ENCODE data around the gene STARD6. TPM values are rescaled to one million over a fixed set of nuclear protein-coding genes. Genes with fewer than 3 reads are reported as not detected.
"Not testable (repeated sequence)": the region's sequence is repeated elsewhere in the genome, so short reads cannot be mapped to it uniquely, and the experiment has no call there.

STARD6 gene
- total RNA-seq, 1 donor from 2014 or later = not detected

- no peak for TF ChIP-seq CTCF (IDR thresholded peaks at IDR 0.05; ENCODE audit: insufficient read depth, low read length, severe bottlenecking)
- DNase-seq (ENCODE audit: low read depth) = no peak
- no peaks in the 10 kb centered on the region for H3K36me3 ChIP-seq (ENCODE audit: control insufficient read depth, insufficient read depth, low read length)
- H3K27me3 ChIP-seq (ENCODE audit: control insufficient read depth, insufficient read depth, low read length) = no peaks in the 10 kb centered on the region
- no peak for FAIRE-seq
- H3K4me3 ChIP-seq (ENCODE audit: low read depth, low read length) = no peak overlapping the region
Measured at GRCh38 chr18:54390838-54391237, 33.2 kb upstream of the STARD6 start.

- FAIRE-seq = no peak
- Histone ChIP-seq H3K36me3 (ENCODE audit: control insufficient read depth, insufficient read depth, low read length) (no peaks in the 10 kb centered on the region), H3K27me3 (ENCODE audit: control insufficient read depth, insufficient read depth, low read length) (no peaks in the 10 kb centered on the region), H3K4me3 (ENCODE audit: low read depth, low read length) (no peak overlapping the region)
- DNase-seq (ENCODE audit: low read depth) = peak; percentile 17
- no peak for TF ChIP-seq CTCF (IDR thresholded peaks at IDR 0.05; ENCODE audit: insufficient read depth, low read length, severe bottlenecking)
Measured at GRCh38 chr18:54389143-54389505, 31.5 kb upstream of the STARD6 start.

- no peak for TF ChIP-seq CTCF (IDR thresholded peaks at IDR 0.05; ENCODE audit: insufficient read depth, low read length, severe bottlenecking)
- H3K27me3 ChIP-seq (ENCODE audit: control insufficient read depth, insufficient read depth, low read length) = no peaks in the 10 kb centered on the region
- H3K36me3 ChIP-seq (ENCODE audit: control insufficient read depth, insufficient read depth, low read length) = no peaks in the 10 kb centered on the region
- no peak overlapping the region for H3K4me3 ChIP-seq (ENCODE audit: low read depth, low read length)
- DNase-seq (ENCODE audit: low read depth) (peak; percentile 85), FAIRE-seq (peak; percentile 50)
Measured at GRCh38 chr18:54388203-54389142, 30.8 kb upstream of the STARD6 start.

- DNase-seq (ENCODE audit: low read depth) = peak; percentile 15
- H3K27me3 ChIP-seq (ENCODE audit: control insufficient read depth, insufficient read depth, low read length) = no peaks in the 10 kb centered on the region
- FAIRE-seq = no peak
- TF ChIP-seq CTCF (IDR thresholded peaks at IDR 0.05; ENCODE audit: insufficient read depth, low read length, severe bottlenecking) = no peak
- H3K36me3 ChIP-seq (ENCODE audit: control insufficient read depth, insufficient read depth, low read length) = no peaks in the 10 kb centered on the region
- H3K4me3 ChIP-seq (ENCODE audit: low read depth, low read length) = no peak overlapping the region
Measured at GRCh38 chr18:54387631-54388030, 30.0 kb upstream of the STARD6 start.

- not testable (repeated sequence) for H3K4me3 ChIP-seq (ENCODE audit: low read depth, low read length); FAIRE-seq; H3K36me3 ChIP-seq (ENCODE audit: control insufficient read depth, insufficient read depth, low read length); DNase-seq (ENCODE audit: low read depth); H3K27me3 ChIP-seq (ENCODE audit: control insufficient read depth, insufficient read depth, low read length)
Measured at GRCh38 chr18:54386800-54387495, 29.3 kb upstream of the STARD6 start.

GRCh38 chr18:54386043-54386442, 28.4 kb upstream of the STARD6 start:
- TF ChIP-seq CTCF (IDR thresholded peaks at IDR 0.05; ENCODE audit: insufficient read depth, low read length, severe bottlenecking) = no peak
- FAIRE-seq = no peak

More at GRCh38 chr18:54386043-54386442, 28.4 kb upstream of the STARD6 start:
- Histone ChIP-seq H3K4me3 (ENCODE audit: low read depth, low read length) (no peak overlapping the region), H3K36me3 (ENCODE audit: control insufficient read depth, insufficient read depth, low read length) (no peaks in the 10 kb centered on the region), H3K27me3 (ENCODE audit: control insufficient read depth, insufficient read depth, low read length) (no peaks in the 10 kb centered on the region)
- DNase-seq (ENCODE audit: low read depth) = no peak
